ENCODE measurements around the gene MED27. TPM values are rescaled to one million over a fixed set of nuclear protein-coding genes. Genes with fewer than 3 reads are reported as not detected.

Gene MED27
- total RNA-seq, 1 donor from 2014 or later = 17.7 TPM

- Histone ChIP-seq H3K9me3 (no peaks in the 10 kb centered on the region), H3K27me3 (no peaks in the 10 kb centered on the region), H3K27ac (no peak overlapping the region), H3K4me1 (no peaks in the 10 kb centered on the region), H3K4me3 (no peak overlapping the region), H3K36me3 (no peaks in the 10 kb centered on the region)
- TF ChIP-seq POLR2A (IDR thresholded peaks at IDR 0.05) (no peak), CTCF (IDR thresholded peaks at IDR 0.05) (no peak), POLR2AphosphoS5 (IDR thresholded peaks at IDR 0.05; ENCODE audit: insufficient read depth in 1 of 2, low read depth in 1 of 2) (no peak)
- intact Hi-C loops (cut with DNase I) = no loop called here
- no peak for DNase-seq (ENCODE audit: extremely low spot score in 2 of 2)
Observed at GRCh38 chr9:132054024-132054423, 25.6 kb downstream of the MED27 start.

DNA sequence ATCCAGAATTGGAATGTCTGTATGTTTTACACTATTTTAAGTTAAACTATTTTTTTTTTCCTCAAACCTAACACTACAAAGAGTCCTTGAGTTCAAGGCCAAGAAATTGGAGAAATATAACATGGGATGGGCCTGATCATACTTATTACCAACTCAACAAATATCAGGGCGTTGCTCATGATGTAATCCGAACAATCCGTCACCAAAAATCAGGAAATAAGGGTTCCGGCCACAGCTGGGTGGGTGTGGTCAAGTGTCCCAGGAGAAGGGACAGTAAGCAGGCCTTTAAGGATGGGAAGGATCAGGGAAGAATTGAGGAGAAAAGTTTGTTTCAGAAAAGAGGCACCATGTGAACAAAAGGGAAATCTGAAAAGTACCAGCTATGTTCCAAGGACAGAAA is 29.8 kb downstream of the MED27 start:
- H3K36me3 ChIP-seq = no peaks in the 10 kb centered on the region
- H3K27me3 ChIP-seq = no peaks in the 10 kb centered on the region
- no peak overlapping the region for H3K4me3 ChIP-seq
- intact Hi-C loops (cut with DNase I) = no loop called here
- H3K4me1 ChIP-seq = no peaks in the 10 kb centered on the region
- no peak for DNase-seq (ENCODE audit: extremely low spot score in 2 of 2)
- H3K9me3 ChIP-seq = no peaks in the 10 kb centered on the region
- H3K27ac ChIP-seq = no peak overlapping the region
- no peak for TF ChIP-seq POLR2A (IDR thresholded peaks at IDR 0.05)
- TF ChIP-seq CTCF (IDR thresholded peaks at IDR 0.05) = no peak
- TF ChIP-seq POLR2AphosphoS5 (IDR thresholded peaks at IDR 0.05; ENCODE audit: insufficient read depth in 1 of 2, low read depth in 1 of 2) = no peak

- TF ChIP-seq CTCF (IDR thresholded peaks at IDR 0.05) (no peak), POLR2A (IDR thresholded peaks at IDR 0.05) (no peak), POLR2AphosphoS5 (IDR thresholded peaks at IDR 0.05; ENCODE audit: insufficient read depth in 1 of 2, low read depth in 1 of 2) (no peak)
- no peak for DNase-seq (ENCODE audit: extremely low spot score in 2 of 2)
- Histone ChIP-seq H3K36me3 (no peaks in the 10 kb centered on the region), H3K4me3 (no peak overlapping the region), H3K9me3 (no peaks in the 10 kb centered on the region), H3K27ac (no peak overlapping the region), H3K27me3 (no peaks in the 10 kb centered on the region), H3K4me1 (no peaks in the 10 kb centered on the region)
- intact Hi-C loops (cut with DNase I) = no loop called here
Observed at GRCh38 chr9:132049323-132049882, 30.3 kb downstream of the MED27 start.

DNA sequence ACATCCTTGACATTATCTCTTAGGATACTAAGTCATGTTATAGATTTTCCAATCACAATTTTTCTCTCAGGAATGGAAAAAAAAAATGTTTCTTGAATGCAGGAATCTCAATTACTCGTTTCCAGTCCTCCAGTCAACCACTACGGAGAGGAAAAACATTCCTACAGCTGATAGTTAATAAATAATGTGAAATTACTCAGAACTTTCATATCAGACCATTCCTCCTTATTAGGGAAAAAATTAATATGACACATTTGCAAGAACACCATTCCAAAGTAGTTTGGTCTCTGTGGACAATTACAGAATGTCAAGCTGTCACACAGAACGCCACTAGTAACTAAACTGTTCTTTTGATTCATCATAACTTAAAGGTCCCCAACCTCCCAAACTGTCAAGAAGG is 31.5 kb downstream of the MED27 start:
- DNase-seq (ENCODE audit: extremely low spot score in 2 of 2) = no peak
- H3K36me3 ChIP-seq = no peaks in the 10 kb centered on the region
- intact Hi-C loops (cut with DNase I) = no loop called here
- no peaks in the 10 kb centered on the region for H3K27me3 ChIP-seq
- no peaks in the 10 kb centered on the region for H3K9me3 ChIP-seq
- no peak for TF ChIP-seq POLR2A (IDR thresholded peaks at IDR 0.05)
- no peak for TF ChIP-seq POLR2AphosphoS5 (IDR thresholded peaks at IDR 0.05; ENCODE audit: insufficient read depth in 1 of 2, low read depth in 1 of 2)
- TF ChIP-seq CTCF (IDR thresholded peaks at IDR 0.05) = no peak
- no peak overlapping the region for H3K27ac ChIP-seq
- H3K4me1 ChIP-seq = no peaks in the 10 kb centered on the region
- H3K4me3 ChIP-seq = no peak overlapping the region

GRCh38 chr9:132046456-132046855 is 33.2 kb downstream of the MED27 start:
- H3K36me3 ChIP-seq = no peaks in the 10 kb centered on the region
- H3K4me1 ChIP-seq = no peaks in the 10 kb centered on the region
- no peaks in the 10 kb centered on the region for H3K27me3 ChIP-seq
- H3K4me3 ChIP-seq = no peak overlapping the region
- H3K27ac ChIP-seq = no peak overlapping the region
- TF ChIP-seq POLR2A (IDR thresholded peaks at IDR 0.05) (no peak), POLR2AphosphoS5 (IDR thresholded peaks at IDR 0.05; ENCODE audit: insufficient read depth in 1 of 2, low read depth in 1 of 2) (no peak), CTCF (IDR thresholded peaks at IDR 0.05) (no peak)
- DNase-seq (ENCODE audit: extremely low spot score in 2 of 2) = no peak
- intact Hi-C loops (cut with DNase I) = no loop called here
- H3K9me3 ChIP-seq = no peaks in the 10 kb centered on the region
